OCI-LY7 (cell line): ENCODE data around the gene ING2. TPM values are rescaled to one million over a fixed set of nuclear protein-coding genes. Genes with fewer than 3 reads are reported as not detected.

Experiments
- BruUV-seq: library from RNA; stranded (reverse); fragments of 400-500 nt; replicated peaks from 2 replicates; lab custom pipeline; 2021; lab: Mats Ljungman, UMichigan
- CTCF ChIA-PET: fragments of 300-600 bp; sonication (Branson Sonifier 250); formaldehyde crosslinking; loops from one replicate; lab custom pipeline; 2022; ENCODE audit warnings: antibody characterized with exemption; ENCODE audit not compliant: unreplicated experiment; lab: Charles Lee
- POLR2A ChIA-PET: fragments of 300-600 bp; sonication (Branson Sonifier 250); formaldehyde crosslinking; loops from one replicate; lab custom pipeline; 2022; ENCODE audit warnings: antibody characterized with exemption; lab: Charles Lee
- DNase-seq: peaks from one replicate; pipeline ENCODE4 v3.0.0-alpha.2; 2015; ENCODE audit warnings: low spot score
- H2AFZ ChIP-seq: fragments of 200-600 bp; sonication (generic), shearing (Covaris generic); 2 replicates; pipeline ENCODE4 v1.6.1; 2014; ENCODE audit warnings: mild to moderate bottlenecking, antibody characterized with exemption, low read length, moderate library complexity
- H3K27ac ChIP-seq: fragments of 200-600 bp; sonication (generic); 2 replicates; pipeline ENCODE4 v1.5.1; 2014; ENCODE audit warnings: mixed run types, low read depth, mild to moderate bottlenecking, moderate library complexity, low read length, inconsistent platforms; ENCODE audit not compliant: poor library complexity, severe bottlenecking
- H3K36me3 ChIP-seq: fragments of 200-600 bp; sonication (generic); 2 replicates; pipeline ENCODE4 v1.6.1; 2014; ENCODE audit warnings: mild to moderate bottlenecking, antibody characterized with exemption, low read length, moderate library complexity, mixed read lengths; ENCODE audit not compliant: insufficient read depth
- H3K4me1 ChIP-seq: fragments of 200-600 bp; sonication (generic); 2 replicates; pipeline ENCODE4 v1.5.1; 2014; ENCODE audit warnings: mild to moderate bottlenecking, low read length; ENCODE audit not compliant: insufficient read depth, poor library complexity, severe bottlenecking
- H3K4me2 ChIP-seq: fragments of 200-600 bp; sonication (generic); 2 replicates; pipeline ENCODE4 v1.6.1; 2014; ENCODE audit warnings: mild to moderate bottlenecking, low read length
- H3K4me3 ChIP-seq: fragments of 200-600 bp; sonication (generic); 2 replicates; pipeline ENCODE4 v1.5.1; 2014; ENCODE audit warnings: mild to moderate bottlenecking, low read depth, low read length; ENCODE audit not compliant: poor library complexity, severe bottlenecking
- H3K79me2 ChIP-seq: fragments of 200-600 bp; sonication (generic); 2 replicates; pipeline ENCODE4 v1.6.1; 2016; ENCODE audit warnings: low read depth, mild to moderate bottlenecking, low read length, moderate library complexity, mixed read lengths; ENCODE audit not compliant: insufficient read depth
- H3K9me2 ChIP-seq: fragments of 200-600 bp; sonication (generic); 2 replicates; pipeline ENCODE4 v1.6.1; 2016; ENCODE audit warnings: mild to moderate bottlenecking, low read length, mixed read lengths; ENCODE audit not compliant: insufficient read depth
- H3K9me3 ChIP-seq: fragments of 200-600 bp; sonication (generic); 2 replicates; pipeline ENCODE4 v1.6.1; 2014; ENCODE audit warnings: mild to moderate bottlenecking, mixed run types, low read length, mixed read lengths
- H4K20me1 ChIP-seq: fragments of 200-600 bp; sonication (generic); 2 replicates; pipeline ENCODE4 v1.6.1; 2014; ENCODE audit warnings: mild to moderate bottlenecking, antibody characterized with exemption, low read length, moderate library complexity, mixed read lengths; ENCODE audit not compliant: insufficient read depth
- CTCF ChIP-seq: fragments of 200-600 bp; sonication (generic); conservative IDR thresholded peaks from 2 replicates; pipeline ENCODE4 v1.5.1; 2014; ENCODE audit warnings: mild to moderate bottlenecking, antibody characterized with exemption, low read length, moderate library complexity, mixed read lengths
- EZH2phosphoT487 ChIP-seq: fragments of 200-600 bp; sonication (generic); IDR thresholded peaks from 2 replicates; pipeline ENCODE4 v1.6.1; 2018; ENCODE audit warnings: low read depth, borderline replicate concordance, mild to moderate bottlenecking, mixed run types, antibody characterized with exemption, low read length, moderate library complexity, mixed read lengths
- intact Hi-C: fragments of 100-400 bp; cut with micrococcal nuclease; formaldehyde crosslinking; loops from one replicate; pipeline ENCODE4 v1.10.0; 2022; ENCODE audit not compliant: unreplicated experiment
- total RNA-seq, 2 experiments: library from RNA; depleted of rRNA in 1 of 2; stranded (reverse); fragments of >200 nt in 1 of 2; shearing (Covaris generic) in 1 of 2; gene quantifications; 2 replicates each; pipeline ENCODE4 v1.2.3, GENCODE V29; 2014 to 2022

The ING2 gene
- total RNA-seq, 2 experiments from 2014 or later = 23.3 to 26.0 TPM

- POLR2A ChIA-PET = no interaction called here
- CTCF ChIA-PET = no interaction called here
These were observed 49.5 kb downstream of the ING2 start for GRCh38 chr4:183554346-183554686.

GRCh38 chr4:183554878-183555585 lies 50.2 kb downstream of the ING2 start:
- Histone ChIP-seq H3K4me1 (no peaks in the 10 kb centered on the region), H3K9me2 (no peaks in the 10 kb centered on the region), H3K79me2 (no peaks in the 10 kb centered on the region), H3K9me3 (no peaks in the 10 kb centered on the region), H3K4me3 (no peak overlapping the region), H3K36me3 (no peaks in the 10 kb centered on the region), H3K4me2 (no peak overlapping the region), H2AFZ (no peak overlapping the region), H4K20me1 (no peaks in the 10 kb centered on the region), H3K27ac (no peak overlapping the region)
- no peak for DNase-seq
- intact Hi-C loops = no loop called here
- no TSS peak for BruUV-seq
- TF ChIP-seq CTCF (no peak), EZH2phosphoT487 (no peak)
- ChIA-PET CTCF (no interaction called here), POLR2A (no interaction called here)

More at GRCh38 chr4:183554346-183554686, 49.5 kb downstream of the ING2 start:
- no peaks in the 10 kb centered on the region for H3K79me2 ChIP-seq
- no TSS peak for BruUV-seq
- H3K4me3 ChIP-seq = no peak overlapping the region
- H2AFZ ChIP-seq = no peak overlapping the region
- TF ChIP-seq CTCF = no peak
- no peak for TF ChIP-seq EZH2phosphoT487
- H3K4me2 ChIP-seq = no peak overlapping the region
- no peaks in the 10 kb centered on the region for H4K20me1 ChIP-seq
- no peaks in the 10 kb centered on the region for H3K9me2 ChIP-seq
- no peaks in the 10 kb centered on the region for H3K4me1 ChIP-seq
- no peak for DNase-seq
- H3K9me3 ChIP-seq = no peaks in the 10 kb centered on the region
- no peak overlapping the region for H3K27ac ChIP-seq
- H3K36me3 ChIP-seq = no peaks in the 10 kb centered on the region
- intact Hi-C loops = no loop called here

DNA sequence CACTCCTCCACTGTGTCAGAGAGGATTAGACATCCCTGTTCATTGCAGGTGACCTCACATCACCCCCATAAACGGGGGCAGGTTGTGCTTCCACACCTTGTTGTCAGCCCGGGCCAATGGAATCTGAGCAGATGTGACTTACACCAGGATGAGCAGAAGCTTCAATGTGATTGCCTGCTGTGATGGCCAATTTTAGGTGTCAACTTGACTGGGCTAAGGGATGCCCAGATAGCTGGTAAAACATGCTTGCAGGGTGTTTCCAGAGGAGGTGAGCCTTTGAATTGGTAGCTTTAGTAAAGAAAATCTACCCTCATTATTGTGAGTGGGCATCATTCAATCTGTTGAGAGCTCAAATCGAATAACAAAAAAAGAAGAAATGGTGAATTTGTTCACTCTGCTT lies 52.1 kb downstream of the ING2 start:
- H4K20me1 ChIP-seq = no peaks in the 10 kb centered on the region
- CTCF ChIA-PET = no interaction called here
- POLR2A ChIA-PET = interaction anchor here (0.9 kb wide), 1 partner anchor 16 kb away, joined by 3 read pairs; no protein-coding TSS in a partner anchor
- no peak overlapping the region for H2AFZ ChIP-seq
- no peaks in the 10 kb centered on the region for H3K4me1 ChIP-seq
- TF ChIP-seq EZH2phosphoT487 (no peak), CTCF (no peak)
- no peaks in the 10 kb centered on the region for H3K79me2 ChIP-seq
- H3K4me2 ChIP-seq = no peak overlapping the region
- no peak for DNase-seq
- H3K27ac ChIP-seq = no peak overlapping the region
- H3K4me3 ChIP-seq = no peak overlapping the region
- no peaks in the 10 kb centered on the region for H3K9me3 ChIP-seq
- intact Hi-C loops = no loop called here
- H3K36me3 ChIP-seq = no peaks in the 10 kb centered on the region
- no TSS peak for BruUV-seq
- no peaks in the 10 kb centered on the region for H3K9me2 ChIP-seq
